Esophagus squamous epithelium (tissue), 5 donors: ENCODE data around the gene LAMA3. TPM values are rescaled to one million over a fixed set of nuclear protein-coding genes. Genes with fewer than 3 reads are reported as not detected.
"Not testable (repeated sequence)": the region's sequence is repeated elsewhere in the genome, so short reads cannot be mapped to it uniquely, and the experiment has no call there.

Experiments used
- DNase-seq: peaks from one replicate; lab custom pipeline; 2025; lab: John Stamatoyannopoulos, UW
- H3K27ac ChIP-seq, 4 donors: fragments of 200-600 bp; sonication (generic); one replicate each; pipeline ENCODE4 v1.5.1; 2016 to 2019; ENCODE audit warnings: mild to moderate bottlenecking in 1 of 4
- H3K27me3 ChIP-seq, 4 donors: fragments of 200-600 bp; sonication (generic); 1 replicate in 3 of 4; 2 replicates in 1 of 4; pipeline versions ENCODE4 v1.5.1 to v1.6.0; 2017 to 2021; ENCODE audit warnings: antibody characterized with exemption in 1 of 4
- H3K36me3 ChIP-seq, 3 donors: fragments of 200-600 bp; sonication (generic); one replicate each; pipeline ENCODE4 v1.5.1; 2016 to 2019
- H3K4me1 ChIP-seq, 3 donors: fragments of 200-600 bp; sonication (generic); one replicate each; pipeline ENCODE4 v1.5.1; 2017 to 2019
- H3K4me3 ChIP-seq, 4 donors: fragments of 200-600 bp; sonication (generic); 1 replicate in 3 of 4; 2 replicates in 1 of 4; pipeline ENCODE4 v1.5.1; 2016 to 2019; ENCODE audit warnings: mild to moderate bottlenecking in 2 of 4, moderate library complexity in 1 of 4
- H3K9me3 ChIP-seq, 3 donors: fragments of 200-600 bp; sonication (generic); one replicate each; pipeline ENCODE4 v1.5.1; 2016 to 2019
- CTCF ChIP-seq, 6 experiments: fragments of 450-650 bp in 4 of 6; fragments of 200-600 bp in 2 of 6; sonication (generic) in 2 of 6; IDR thresholded peaks; one replicate each; pipeline ENCODE4 v1.5.1; 2016 to 2019; ENCODE audit warnings: antibody characterized with exemption in 6 of 6, mild to moderate bottlenecking in 4 of 6, moderate library complexity in 4 of 6
- POLR2A ChIP-seq, 4 donors: fragments of 450-650 bp; IDR thresholded peaks; one replicate each; pipeline ENCODE4 v1.6.1; 2017; ENCODE audit warnings: antibody characterized with exemption in 4 of 4, mild to moderate bottlenecking in 4 of 4, moderate library complexity in 3 of 4
- WGBS, 2 donors: methylation state at CpG; one replicate each; pipeline ENCODE4 v1.1.5; 2018; 5-methylcytosine and 5-hydroxymethylcytosine counted together
- intact Hi-C: fragments of 100-400 bp; cut with DNase I; formaldehyde crosslinking; loops from one replicate; pipeline ENCODE4 v1.15.0; 2022
- total RNA-seq, 4 donors: library from RNA; depleted of rRNA; stranded (reverse); fragments of >200 nt; gene quantifications; one replicate each; pipeline ENCODE4 v1.1.0, GENCODE V29; 2016
- donor health status: DM: yes; HTN: yes; CAD: no.

Gene LAMA3
- total RNA-seq, 4 donors from 2014 or later, result 28.7 to 81.3 (median 44.8) TPM

- 73 to 75% methylated on average over 2 of the region's 2 CpGs for WGBS, 2 donors
- TF ChIP-seq POLR2A (IDR thresholded peaks at IDR 0.05) (no peak), CTCF (IDR thresholded peaks at IDR 0.05) (no peak)
- Histone ChIP-seq H3K27me3 (no peaks in the 10 kb centered on the region), H3K36me3 (no peaks in the 10 kb centered on the region), H3K4me1 (no peaks in the 10 kb centered on the region), H3K27ac (no peak overlapping the region), H3K9me3 (no peaks in the 10 kb centered on the region), H3K4me3 (no peak overlapping the region)
- intact Hi-C loops, result no loop called here
- no peak for DNase-seq
Observed at GRCh38 chr18:23730857-23731256, 41.6 kb downstream of the LAMA3 start.

GRCh38 chr18:23731861-23732260 is 42.6 kb downstream of the LAMA3 start:
- no peaks in the 10 kb centered on the region for H3K27me3 ChIP-seq
- no peak overlapping the region for H3K27ac ChIP-seq
- H3K4me1 ChIP-seq, result no peaks in the 10 kb centered on the region
- H3K9me3 ChIP-seq, result no peaks in the 10 kb centered on the region
- no peak overlapping the region for H3K4me3 ChIP-seq
- DNase-seq, result no peak
- H3K36me3 ChIP-seq, result no peaks in the 10 kb centered on the region
- WGBS, 2 donors, result 78 to 90% methylated on average over 2 of the region's 2 CpGs
- intact Hi-C loops, result no loop called here
- no peak for TF ChIP-seq CTCF (IDR thresholded peaks at IDR 0.05)

GRCh38 chr18:23732439-23732838 is 43.2 kb downstream of the LAMA3 start:
- no peak overlapping the region for H3K4me3 ChIP-seq
- no peak for DNase-seq
- no peak overlapping the region for H3K27ac ChIP-seq
- TF ChIP-seq CTCF (IDR thresholded peaks at IDR 0.05) (no peak), POLR2A (IDR thresholded peaks at IDR 0.05) (no peak)
- WGBS, 2 donors, result 89 to 92% methylated on average over 5 of the region's 5 CpGs
- intact Hi-C loops, result no loop called here
- no peaks in the 10 kb centered on the region for H3K27me3 ChIP-seq
- H3K9me3 ChIP-seq, result no peaks in the 10 kb centered on the region
- H3K4me1 ChIP-seq, result no peaks in the 10 kb centered on the region
- no peaks in the 10 kb centered on the region for H3K36me3 ChIP-seq

- H3K4me1 ChIP-seq, H3K27ac ChIP-seq, H3K9me3 ChIP-seq, H3K27me3 ChIP-seq, DNase-seq, intact Hi-C loops, H3K36me3 ChIP-seq, H3K4me3 ChIP-seq: not testable (repeated sequence)
- WGBS, 2 donors, result 88 to 92% methylated on average over 5 of the region's 5 CpGs
Observed at GRCh38 chr18:23733265-23733664, 44.0 kb downstream of the LAMA3 start.

GRCh38 chr18:23733895-23734294 is 44.6 kb downstream of the LAMA3 start:
- DNase-seq, result no peak
- no peaks in the 10 kb centered on the region for H3K9me3 ChIP-seq
- no peaks in the 10 kb centered on the region for H3K27me3 ChIP-seq
- no peak for TF ChIP-seq CTCF (IDR thresholded peaks at IDR 0.05)
- no peak for TF ChIP-seq POLR2A (IDR thresholded peaks at IDR 0.05)
- intact Hi-C loops, result no loop called here
- no peak overlapping the region for H3K27ac ChIP-seq
- no peaks in the 10 kb centered on the region for H3K4me1 ChIP-seq
- 87 to 90% methylated on average over 7 of the region's 7 CpGs for WGBS, 2 donors
- H3K36me3 ChIP-seq, result no peaks in the 10 kb centered on the region
- no peak overlapping the region for H3K4me3 ChIP-seq

- intact Hi-C loops, result no loop called here
- TF ChIP-seq CTCF (IDR thresholded peaks at IDR 0.05) (no peak), POLR2A (IDR thresholded peaks at IDR 0.05) (no peak)
- Histone ChIP-seq H3K4me3 (no peak overlapping the region), H3K27me3 (no peaks in the 10 kb centered on the region), H3K4me1 (no peaks in the 10 kb centered on the region), H3K27ac (no peak overlapping the region), H3K9me3 (no peaks in the 10 kb centered on the region), H3K36me3 (no peaks in the 10 kb centered on the region)
- WGBS, 2 donors, result 59 to 65% methylated on average over 6 of the region's 6 CpGs
- no peak for DNase-seq
Observed at GRCh38 chr18:23735021-23735464, 45.8 kb downstream of the LAMA3 start.
